H1 (cell line): Measurements from ENCODE around the gene TLE1. TPM values are rescaled to one million over a fixed set of nuclear protein-coding genes. Genes with fewer than 3 reads are reported as not detected.

Experiments
- CTCF ChIA-PET: fragments of 300-600 bp; sonication (Branson Sonifier 250); formaldehyde crosslinking; loops from one replicate; lab custom pipeline; 2021; ENCODE audit not compliant: partially characterized antibody; lab: Charles Lee
- POLR2A ChIA-PET: fragments of 300-600 bp; sonication (Branson Sonifier 250); formaldehyde crosslinking; loops from one replicate; lab custom pipeline; 2021; ENCODE audit warnings: inconsistent platforms; ENCODE audit not compliant: partially characterized antibody; lab: Charles Lee
- DNase-seq, 2 experiments: peaks; one replicate each; pipeline versions ENCODE4 v3.0.0 to v3.0.0-alpha.2; 2010 to 2022; ENCODE audit warnings: low spot score in 2 of 2, low read depth in 1 of 2, mixed read lengths in 1 of 2
- FAIRE-seq: peaks from 2 replicates; lab custom pipeline; 2011; peaks lifted over from hg19 to GRCh38; lab: Jason Lieb, UNC
- H2AFZ ChIP-seq: 2 replicates; pipeline ENCODE4 v1.8.1; 2012; ENCODE audit warnings: low read length, inconsistent platforms
- H2AK5ac ChIP-seq: 2 replicates; pipeline ENCODE4 v1.6.1; 2013; ENCODE audit warnings: low read depth, low read length
- H2BK120ac ChIP-seq: replicated peaks from 2 replicates; pipeline ENCODE3; 2013; ENCODE audit warnings: low read depth, low read length, inconsistent platforms
- H2BK12ac ChIP-seq: 2 replicates; pipeline ENCODE4 v1.6.1; 2013; ENCODE audit warnings: low read depth, low read length
- H2BK15ac ChIP-seq: 2 replicates; pipeline ENCODE4 v1.6.1; 2013; ENCODE audit warnings: low read length
- H2BK20ac ChIP-seq: 2 replicates; pipeline ENCODE4 v1.6.1; 2013; ENCODE audit warnings: low read length
- H2BK5ac ChIP-seq: 2 replicates; pipeline ENCODE4 v1.6.1; 2013; ENCODE audit warnings: low read depth, low read length
- H3K14ac ChIP-seq: 2 replicates; pipeline ENCODE4 v1.6.1; 2013; ENCODE audit warnings: inconsistent platforms; ENCODE audit not compliant: insufficient read length
- H3K18ac ChIP-seq: 2 replicates; pipeline ENCODE4 v1.6.1; 2013; ENCODE audit warnings: low read length; ENCODE audit errors: extremely low read depth
- H3K23ac ChIP-seq: 2 replicates; pipeline ENCODE4 v1.6.1; 2013; ENCODE audit warnings: inconsistent platforms; ENCODE audit not compliant: insufficient read length
- H3K23me2 ChIP-seq: 2 replicates; pipeline ENCODE4 v1.6.1; 2013; ENCODE audit warnings: low read depth, low read length
- H3K27ac ChIP-seq: 2 replicates; pipeline ENCODE4 v1.6.1; 2011; ENCODE audit warnings: low read depth, low read length, inconsistent platforms
- H3K27me3 ChIP-seq, 4 experiments: replicated peaks in 1 of 4; 1 replicate in 1 of 4; 2 replicates in 3 of 4; pipeline versions ENCODE4 v1.6.1 to v1.8.1; 2011 to 2013; ENCODE audit warnings: low read length in 3 of 4, mild to moderate bottlenecking in 3 of 4, inconsistent platforms in 2 of 4, mixed read lengths in 2 of 4, moderate library complexity in 1 of 4; ENCODE audit not compliant: control insufficient read depth in 3 of 4, insufficient read depth in 3 of 4; ENCODE audit errors: extremely low read depth in 1 of 4
- H3K36me3 ChIP-seq, 4 experiments: 2 replicates each; pipeline versions ENCODE4 v1.6.1 to v1.8.1; 2011 to 2013; ENCODE audit warnings: mild to moderate bottlenecking in 4 of 4, low read length in 3 of 4, moderate library complexity in 2 of 4, control low read depth in 1 of 4, inconsistent platforms in 1 of 4; ENCODE audit not compliant: insufficient read depth in 4 of 4, control insufficient read depth in 2 of 4
- H3K4ac ChIP-seq: replicated peaks from 2 replicates; pipeline ENCODE3; 2013; ENCODE audit warnings: low read length, low read depth, mixed read lengths, inconsistent platforms; ENCODE audit not compliant: insufficient read length
- H3K4me1 ChIP-seq, 4 experiments: replicated peaks in 1 of 4; 1 replicate in 1 of 4; 2 replicates in 3 of 4; pipeline versions ENCODE4 v1.6.1 to v1.8.1; 2011 to 2013; ENCODE audit warnings: low read length in 3 of 4, inconsistent platforms in 2 of 4, mixed read lengths in 1 of 4; ENCODE audit not compliant: insufficient read depth in 4 of 4, control insufficient read depth in 3 of 4
- H3K4me2 ChIP-seq, 2 experiments: 2 replicates each; pipeline versions ENCODE4 v1.6.1 to v1.8.1; 2011 to 2013; ENCODE audit warnings: low read depth in 2 of 2, low read length in 2 of 2, control low read depth in 1 of 2, inconsistent platforms in 1 of 2, mild to moderate bottlenecking in 1 of 2; ENCODE audit not compliant: insufficient read depth in 1 of 2
- H3K4me3 ChIP-seq, 4 experiments: fragments of 200-600, 300-600 bp in 1 of 4; sonication (generic), shearing (Covaris generic), sonication (Bioruptor Twin) in 1 of 4; 2 replicates each; pipeline versions ENCODE4 v1.5.1 to v1.8.1; 2011 to 2016; ENCODE audit warnings: low read length in 4 of 4, low read depth in 3 of 4, control low read depth in 2 of 4, inconsistent platforms in 2 of 4, mild to moderate bottlenecking in 2 of 4, mixed read lengths in 1 of 4, moderate library complexity in 1 of 4; ENCODE audit not compliant: insufficient read depth in 2 of 4; ENCODE audit errors: extremely low read depth in 1 of 4
- H3K56ac ChIP-seq: replicated peaks from 2 replicates; pipeline ENCODE3; 2013; ENCODE audit warnings: low read depth, mild to moderate bottlenecking, mixed read lengths, low read length, inconsistent platforms; ENCODE audit not compliant: insufficient read length
- H3K79me1 ChIP-seq: 2 replicates; pipeline ENCODE4 v1.6.1; 2013; ENCODE audit warnings: low read depth, low read length, control low read depth
- H3K79me2 ChIP-seq, 2 experiments: 2 replicates each; pipeline versions ENCODE4 v1.6.1 to v1.8.1; 2012 to 2013; ENCODE audit warnings: low read length in 2 of 2, mild to moderate bottlenecking in 2 of 2, inconsistent platforms in 1 of 2; ENCODE audit not compliant: insufficient read depth in 2 of 2, control insufficient read depth in 1 of 2
- H3K9ac ChIP-seq, 4 experiments: replicated peaks in 1 of 4; 1 replicate in 1 of 4; 2 replicates in 3 of 4; pipeline versions ENCODE4 v1.6.1 to v1.8.1; 2011 to 2013; ENCODE audit warnings: low read depth in 3 of 4, low read length in 3 of 4, control low read depth in 2 of 4, mild to moderate bottlenecking in 2 of 4, moderate library complexity in 2 of 4, inconsistent platforms in 1 of 4; ENCODE audit errors: extremely low read depth in 1 of 4
- H3K9me3 ChIP-seq, 2 experiments: 2 replicates each; pipeline versions ENCODE4 v1.6.1 to v1.8.1; 2012 to 2013; ENCODE audit warnings: mild to moderate bottlenecking in 2 of 2, moderate library complexity in 2 of 2, control low read depth in 1 of 2, inconsistent platforms in 1 of 2, low read depth in 1 of 2, low read length in 1 of 2, mixed read lengths in 1 of 2; ENCODE audit not compliant: insufficient read depth in 2 of 2
- H4K20me1 ChIP-seq, 2 experiments: replicated peaks in 1 of 2; 2 replicates each; pipeline versions ENCODE3 to v1.8.1; 2011 to 2013; ENCODE audit warnings: inconsistent platforms in 2 of 2, low read length in 2 of 2, mild to moderate bottlenecking in 1 of 2; ENCODE audit not compliant: insufficient read depth in 2 of 2, control insufficient read depth in 1 of 2
- H4K5ac ChIP-seq: 2 replicates; pipeline ENCODE4 v1.6.1; 2013; ENCODE audit warnings: low read length, low read depth, mixed read lengths, inconsistent platforms; ENCODE audit not compliant: insufficient read length
- H4K8ac ChIP-seq: 2 replicates; pipeline ENCODE4 v1.8.0; 2013; ENCODE audit warnings: mild to moderate bottlenecking, moderate library complexity, low read length, inconsistent platforms; ENCODE audit not compliant: insufficient read depth; ENCODE audit errors: extremely low read depth
- H4K91ac ChIP-seq: replicated peaks from 2 replicates; pipeline ENCODE3; 2013; ENCODE audit warnings: low read length, mixed read lengths, inconsistent platforms; ENCODE audit not compliant: insufficient read length
- NANOG ChIP-seq: IDR thresholded peaks from 2 replicates; pipeline ENCODE4 v1.6.1; 2011; ENCODE audit warnings: low read length, low read depth, mild to moderate bottlenecking, inconsistent platforms; ENCODE audit not compliant: insufficient read depth, poor library complexity, severe bottlenecking
- TAF1 ChIP-seq: IDR thresholded peaks from 2 replicates; pipeline ENCODE4 v1.6.1; 2011; ENCODE audit warnings: mild to moderate bottlenecking, low read depth, low read length
- TCF12 ChIP-seq: IDR thresholded peaks from 2 replicates; pipeline ENCODE4 v1.6.1; 2011; ENCODE audit warnings: low read depth, mild to moderate bottlenecking, low read length
- WGBS, 2 experiments: shearing (Covaris generic) in 1 of 2; methylation state at CpG; one replicate each; pipeline versions ENCODE4 v1.1.6 to v1.1.7; 2013 to 2015; ENCODE audit warnings: low lambda C conversion rate in 2 of 2, mixed read lengths in 2 of 2, inconsistent platforms in 1 of 2, low coverage in 1 of 2, missing lambda C conversion rate in 1 of 2; ENCODE audit not compliant: insufficient replicate concordance in 2 of 2, insufficient coverage in 1 of 2, insufficient read length in 1 of 2; ENCODE audit errors: extremely low coverage in 1 of 2, missing lambda C conversion rate in 1 of 2; 5-methylcytosine and 5-hydroxymethylcytosine counted together
- polyA plus RNA-seq, 7 experiments: library from polyadenylated mRNA; depleted of rRNA in 3 of 7; stranded (reverse) in 5 of 7; unstranded in 2 of 7; fragments of >200 nt in 5 of 7; fragments of 200-250 nt in 2 of 7; gene quantifications; 1 replicate in 5 of 7; 2 replicates in 1 of 7; 4 replicates in 1 of 7; pipeline versions ENCODE4 v1.2.1 to v1.2.3, GENCODE V29; 2011 to 2013; ENCODE audit warnings: missing spikeins in 2 of 7, mixed read lengths in 2 of 7
- total RNA-seq: library from RNA; stranded (reverse); fragmentation: NEBNext Ultra II Directional; extraction: Animal tissue kit (Norgen Biotek cat#: 25700); gene quantifications from 2 replicates; pipeline ENCODE4 v1.2.1, GENCODE V29; 2021

The TLE1 gene
- total and polyA plus RNA-seq, 2 of the 8 experiments (the other 6 are each of a cell fraction or from before 2014, with no cell fraction given) = 81.8 to 91.6 TPM

- FAIRE-seq = no peak
- Histone ChIP-seq H4K8ac (no peak overlapping the region), H3K4me3 (no peak overlapping the region), H2BK12ac (no peak overlapping the region), H3K56ac (no peak overlapping the region), H3K9ac (no peak overlapping the region), H3K27me3 (no peaks in the 10 kb centered on the region), H3K36me3 (no peaks in the 10 kb centered on the region), H2BK20ac (no peak overlapping the region), H2BK15ac (no peak overlapping the region), H3K9me3 (no peaks in the 10 kb centered on the region), H3K79me2 (no peaks in the 10 kb centered on the region), H3K4me2 (no peak overlapping the region), H2AFZ (no peak overlapping the region), H3K4ac (no peak overlapping the region), H3K14ac (no peak overlapping the region), H2AK5ac (no peak overlapping the region), H3K27ac (no peak overlapping the region), H3K79me1 (no peaks in the 10 kb centered on the region), H4K5ac (no peak overlapping the region), H2BK120ac (no peak overlapping the region), H4K20me1 (no peaks in the 10 kb centered on the region), H3K4me1 (peaks cover 6 to 14% (median 9%) of the 10 kb centered on the region in 4 experiments; a peak in 5 of 7 replicates), H2BK5ac (no peak overlapping the region), H3K23me2 (no peaks in the 10 kb centered on the region), H3K23ac (no peak overlapping the region), H4K91ac (no peak overlapping the region), H3K18ac (no peak overlapping the region)
- no peak for DNase-seq
- 92% methylated on average over 9 of the region's 9 CpGs; no CpG with 5 or more reads in 1 of the 2 experiments for WGBS, 2 experiments
- TF ChIP-seq TAF1 (no peak), NANOG (no peak), TCF12 (no peak)
- CTCF ChIA-PET = no interaction called here
- POLR2A ChIA-PET = interaction anchor here (1.1 kb wide), 1 partner anchor 31 kb away, joined by 3 read pairs; the partner anchor contains the start of gene TLE1
These were observed 31.2 kb upstream of the TLE1 start for GRCh38 chr9:81720450-81721086.
